CD8-positive, alpha-beta memory T cell (primary cell): Measurements from ENCODE around the gene FAM25C. TPM values are rescaled to one million over a fixed set of nuclear protein-coding genes. Genes with fewer than 3 reads are reported as not detected.
"Not testable (repeated sequence)": the region's sequence is repeated elsewhere in the genome, so short reads cannot be mapped to it uniquely, and the experiment has no call there.

Source experiments
- CTCF ChIA-PET: fragments of 350-600 bp; sonication (Branson Sonifier 250); formaldehyde crosslinking; loops from one replicate; lab custom pipeline; 2021; ENCODE audit warnings: antibody characterized with exemption; lab: Charles Lee
- POLR2A ChIA-PET: fragments of 350-600 bp; sonication (Branson Sonifier 250); formaldehyde crosslinking; loops from one replicate; lab custom pipeline; 2021; ENCODE audit warnings: antibody characterized with exemption; lab: Charles Lee
- DNase-seq, 5 donors: peaks; one replicate each; pipeline versions ENCODE4 v3.0.0 to v3.0.0-alpha.2; 2020 to 2022; ENCODE audit warnings: mixed read lengths in 1 of 5
- H3K27ac ChIP-seq: one replicate; pipeline ENCODE4 v1.7.0; 2013; ENCODE audit warnings: low read depth, mild to moderate bottlenecking, low read length, moderate library complexity
- H3K27me3 ChIP-seq: 2 replicates; pipeline ENCODE4 v1.7.0; 2013; ENCODE audit warnings: low read length, mild to moderate bottlenecking; ENCODE audit not compliant: insufficient read depth, poor library complexity, severe bottlenecking
- H3K36me3 ChIP-seq: 2 replicates; pipeline ENCODE4 v1.7.0; 2013; ENCODE audit warnings: mild to moderate bottlenecking, low read length, moderate library complexity; ENCODE audit not compliant: insufficient read depth
- H3K4me1 ChIP-seq: 2 replicates; pipeline ENCODE4 v1.7.0; 2013; ENCODE audit warnings: mild to moderate bottlenecking, low read length, moderate library complexity; ENCODE audit not compliant: insufficient read depth
- H3K4me3 ChIP-seq: 2 replicates; pipeline ENCODE4 v1.7.0; 2013; ENCODE audit warnings: mild to moderate bottlenecking, low read length
- H3K9me3 ChIP-seq: 2 replicates; pipeline ENCODE4 v1.7.0; 2013; ENCODE audit warnings: mild to moderate bottlenecking, low read length
- H3K27ac Mint-ChIP-seq, 8 donors: one replicate each; pipeline ENCODE4 v1.8.0; 2020 to 2021; ENCODE audit warnings: mixed read lengths in 8 of 8, mild to moderate bottlenecking in 6 of 8, inconsistent platforms in 3 of 8, moderate library complexity in 3 of 8
- H3K27me3 Mint-ChIP-seq, 2 donors: one replicate each; pipeline ENCODE4 v1.8.0; 2020 to 2021; ENCODE audit warnings: mixed read lengths in 2 of 2, mild to moderate bottlenecking in 1 of 2, moderate library complexity in 1 of 2
- H3K36me3 Mint-ChIP-seq, 3 donors: one replicate each; pipeline ENCODE4 v1.8.0; 2020 to 2021; ENCODE audit warnings: mixed read lengths in 3 of 3, inconsistent platforms in 1 of 3, mild to moderate bottlenecking in 1 of 3
- H3K4me1 Mint-ChIP-seq, 3 donors: one replicate each; pipeline ENCODE4 v1.8.0; 2020 to 2021; ENCODE audit warnings: mixed read lengths in 3 of 3, inconsistent platforms in 1 of 3, mild to moderate bottlenecking in 1 of 3
- H3K4me3 Mint-ChIP-seq, 7 donors: one replicate each; pipeline ENCODE4 v1.8.0; 2020 to 2021; ENCODE audit warnings: mixed read lengths in 7 of 7, mild to moderate bottlenecking in 6 of 7, moderate library complexity in 4 of 7, inconsistent platforms in 2 of 7
- H3K9me3 Mint-ChIP-seq, 5 donors: one replicate each; pipeline ENCODE4 v1.8.0; 2020 to 2022; ENCODE audit warnings: mixed read lengths in 5 of 5, mild to moderate bottlenecking in 3 of 5, moderate library complexity in 2 of 5, inconsistent platforms in 1 of 5
- polyA plus RNA-seq: library from polyadenylated mRNA; unstranded; fragments of 300-500 nt; fragmentation: Illumina TruSeq; gene quantifications from one replicate; pipeline ENCODE4 v1.2.3, GENCODE V29; 2021
- total RNA-seq, 2 experiments: library from RNA; stranded (reverse); gene quantifications; one replicate each; pipeline ENCODE4 v1.2.3, GENCODE V29; 2021

FAM25C gene
- total and polyA plus RNA-seq, 3 experiments from 2014 or later = not detected

DNA sequence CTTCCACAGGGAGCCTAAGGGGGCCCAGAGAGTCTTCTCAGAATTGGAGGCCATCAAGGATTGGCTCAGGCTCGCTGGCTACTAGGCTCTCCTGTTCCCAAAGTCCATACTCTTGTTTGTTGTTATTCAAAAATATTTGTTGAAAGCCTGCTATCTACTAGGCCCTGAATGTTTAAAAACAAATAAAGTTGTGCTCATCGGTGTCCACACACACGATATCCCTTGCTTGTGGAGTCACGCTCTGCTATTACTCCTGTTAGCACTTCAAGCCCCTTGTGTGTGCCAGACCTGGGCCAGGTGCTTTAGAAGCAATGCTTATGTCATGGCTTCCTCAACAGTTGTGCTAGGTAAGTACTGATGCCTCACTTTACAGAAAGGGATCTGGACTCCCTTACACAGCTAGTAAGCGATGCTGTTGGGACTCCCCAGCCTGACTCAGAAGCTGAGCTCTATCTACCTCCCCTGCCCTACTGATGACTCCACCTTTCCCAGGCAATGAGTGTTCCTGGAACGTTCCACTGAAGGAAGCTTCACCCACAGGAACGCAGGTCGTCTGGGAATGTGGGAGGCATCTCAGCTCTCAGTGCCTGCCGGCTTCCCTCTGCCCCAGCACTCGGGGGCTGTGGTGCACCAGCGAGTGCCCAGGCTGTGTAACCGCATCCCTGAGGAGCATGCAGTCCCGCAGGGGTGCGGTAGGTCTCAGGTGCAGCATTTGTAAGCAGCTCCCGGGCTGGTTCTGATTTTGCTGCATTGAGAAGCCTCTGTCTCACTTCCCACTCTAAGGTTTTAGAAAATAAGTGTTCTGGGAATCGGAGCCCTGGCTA, 10.7 kb downstream of the FAM25C start:
- H3K27ac Mint-ChIP-seq, H3K27me3 Mint-ChIP-seq, CTCF ChIA-PET: not testable (repeated sequence)

DNA sequence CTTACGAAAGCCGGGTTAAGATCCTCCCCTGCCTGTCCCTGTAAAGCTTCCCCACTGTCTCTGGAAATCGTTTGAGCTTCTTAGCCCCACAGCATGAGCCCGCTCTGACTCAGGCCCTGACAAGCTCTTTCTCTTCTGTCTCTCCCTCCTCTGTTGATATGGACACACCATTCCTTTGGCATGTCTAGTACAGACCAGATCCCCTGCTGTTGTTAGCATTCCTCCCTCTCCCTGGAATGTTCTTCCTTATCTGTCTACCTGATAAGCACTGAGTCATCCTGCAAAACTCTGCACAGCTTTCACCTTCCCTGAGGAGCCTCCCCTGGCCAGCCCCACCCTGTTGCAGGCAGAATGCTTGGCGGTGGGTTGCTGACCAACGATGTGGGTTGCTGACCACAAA, 11.6 kb downstream of the FAM25C start:
- not testable (repeated sequence) for H3K4me3 Mint-ChIP-seq

More for the DNA sequence above, 10.7 kb downstream of the FAM25C start:
- DNase-seq, H3K9me3 ChIP-seq, H3K36me3 ChIP-seq, H3K4me1 ChIP-seq, H3K4me3 ChIP-seq, H3K27ac ChIP-seq, H3K36me3 Mint-ChIP-seq, H3K9me3 Mint-ChIP-seq, H3K4me3 Mint-ChIP-seq, POLR2A ChIA-PET, H3K4me1 Mint-ChIP-seq, H3K27me3 ChIP-seq: not testable (repeated sequence)

DNA sequence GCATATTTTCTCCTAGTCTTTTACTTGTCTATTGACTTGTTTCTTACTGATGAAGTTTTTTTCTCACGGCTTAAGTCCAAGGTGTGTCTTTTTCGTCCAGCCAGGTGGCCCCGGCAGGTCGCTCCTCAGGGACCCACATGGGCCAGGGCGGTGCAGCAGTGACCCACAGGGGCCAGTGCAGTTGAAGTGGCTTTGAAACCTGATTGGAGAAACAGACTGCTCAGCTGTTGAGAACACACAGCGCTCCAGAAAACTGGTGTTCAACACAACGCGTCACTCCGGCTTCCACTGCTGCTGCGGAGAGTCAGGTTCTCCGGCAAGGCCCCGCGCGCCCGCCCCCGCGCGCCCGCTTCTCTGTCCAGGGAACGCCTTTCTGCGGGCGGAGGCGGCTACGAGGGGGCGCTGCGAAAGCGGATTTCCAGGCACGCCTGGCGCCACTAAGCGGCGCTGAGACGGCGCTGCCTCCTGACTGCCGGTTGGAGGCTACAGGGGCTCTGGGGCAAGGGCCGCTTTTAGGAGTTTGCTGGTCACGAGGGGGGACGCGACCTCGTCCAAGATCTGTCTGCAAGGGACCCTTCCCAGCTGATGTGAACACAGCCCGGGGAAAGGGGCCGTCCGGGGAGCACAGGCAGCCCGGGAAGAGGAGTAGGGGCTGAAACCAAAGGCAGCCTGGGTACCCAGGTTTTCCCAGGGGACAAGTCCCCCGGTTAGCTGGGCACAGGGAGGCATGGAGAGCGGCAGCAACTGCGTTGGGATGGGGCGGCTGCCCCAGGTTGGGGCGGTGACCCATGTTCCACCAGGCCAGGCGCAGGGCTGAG, 13.0 kb downstream of the FAM25C start:
- not testable (repeated sequence) for H3K9me3 ChIP-seq, H3K4me3 Mint-ChIP-seq

More for the DNA sequence above, 11.6 kb downstream of the FAM25C start:
- H3K27me3 Mint-ChIP-seq, H3K4me3 ChIP-seq, H3K4me1 ChIP-seq, H3K36me3 Mint-ChIP-seq, H3K4me1 Mint-ChIP-seq, CTCF ChIA-PET, DNase-seq, H3K27ac ChIP-seq, H3K27me3 ChIP-seq, POLR2A ChIA-PET, H3K36me3 ChIP-seq, H3K9me3 Mint-ChIP-seq, H3K9me3 ChIP-seq, H3K27ac Mint-ChIP-seq: not testable (repeated sequence)

DNA sequence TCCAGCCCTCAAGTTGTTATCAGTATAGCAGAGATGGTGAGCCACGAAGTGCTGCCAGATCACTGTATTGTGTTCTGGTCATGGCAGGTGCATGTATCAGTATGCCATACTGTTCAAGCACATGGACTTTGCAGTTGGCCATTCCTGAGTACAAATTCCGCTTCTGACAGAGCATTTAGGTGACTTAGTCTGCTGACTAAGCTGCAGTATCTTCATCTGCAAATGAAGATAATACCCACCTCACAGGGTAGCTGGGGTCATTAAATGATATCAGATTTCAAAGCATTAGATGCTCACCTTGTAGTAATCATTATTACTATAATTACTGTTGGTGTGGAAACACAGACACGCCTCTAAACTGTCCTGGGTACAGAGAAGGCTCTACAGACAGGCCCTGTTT, 24.2 kb downstream of the FAM25C start:
- H3K27ac ChIP-seq, H3K27me3 ChIP-seq, CTCF ChIA-PET, H3K36me3 Mint-ChIP-seq, H3K9me3 Mint-ChIP-seq, H3K4me1 Mint-ChIP-seq, H3K27me3 Mint-ChIP-seq, H3K4me1 ChIP-seq, DNase-seq, POLR2A ChIA-PET, H3K9me3 ChIP-seq, H3K36me3 ChIP-seq, H3K4me3 Mint-ChIP-seq, H3K27ac Mint-ChIP-seq, H3K4me3 ChIP-seq: not testable (repeated sequence)

More for the DNA sequence above, 13.0 kb downstream of the FAM25C start:
- DNase-seq, H3K27me3 Mint-ChIP-seq, CTCF ChIA-PET, H3K4me1 Mint-ChIP-seq, H3K4me1 ChIP-seq, H3K27me3 ChIP-seq, H3K27ac ChIP-seq, H3K27ac Mint-ChIP-seq, H3K4me3 ChIP-seq, POLR2A ChIA-PET, H3K36me3 Mint-ChIP-seq, H3K36me3 ChIP-seq, H3K9me3 Mint-ChIP-seq: not testable (repeated sequence)

DNA sequence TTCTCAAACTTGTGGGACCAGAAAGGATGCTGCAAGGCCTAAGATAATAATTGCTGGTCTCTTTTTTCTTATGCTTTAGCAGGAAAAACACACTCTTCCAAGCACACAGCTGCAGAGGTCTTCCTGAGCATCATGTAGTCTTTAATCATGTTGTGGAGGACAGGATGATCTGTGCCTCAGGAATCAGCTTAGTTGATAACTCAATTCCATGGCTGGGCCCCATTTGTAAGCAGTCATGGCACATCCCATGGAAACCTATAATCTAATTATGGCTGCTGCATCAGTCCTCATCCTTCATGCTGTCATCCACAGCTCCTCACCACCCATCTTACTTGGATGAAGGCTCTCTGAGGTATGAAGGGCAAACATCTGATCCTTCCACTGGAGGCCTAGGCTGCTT, 26.5 kb downstream of the FAM25C start:
- H3K27ac Mint-ChIP-seq, H3K27ac ChIP-seq, H3K4me3 ChIP-seq, POLR2A ChIA-PET, H3K4me3 Mint-ChIP-seq, H3K9me3 Mint-ChIP-seq, H3K36me3 Mint-ChIP-seq, H3K27me3 ChIP-seq, H3K4me1 Mint-ChIP-seq, H3K9me3 ChIP-seq, DNase-seq, H3K27me3 Mint-ChIP-seq, H3K4me1 ChIP-seq, H3K36me3 ChIP-seq, CTCF ChIA-PET: not testable (repeated sequence)

DNA sequence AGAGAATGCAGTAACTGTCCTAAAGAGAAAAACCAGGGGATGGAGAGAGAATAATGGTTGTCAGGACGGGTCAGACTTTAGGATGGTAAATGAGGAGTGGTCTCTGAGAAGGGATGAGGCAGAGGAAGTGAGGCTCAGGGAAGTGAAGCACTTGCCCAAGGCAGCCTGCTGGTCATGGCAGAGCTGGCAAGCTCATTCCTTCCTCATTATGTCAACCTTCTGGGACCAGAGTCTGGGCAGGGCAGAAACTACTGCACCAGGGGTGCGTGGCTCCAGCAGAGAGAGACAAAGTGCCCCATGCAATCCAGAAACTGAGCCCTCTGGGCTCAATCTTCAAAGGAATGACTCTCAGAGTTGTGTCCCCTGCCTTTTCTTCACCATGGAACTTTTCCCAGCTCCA, 27.5 kb downstream of the FAM25C start:
- POLR2A ChIA-PET, H3K4me1 Mint-ChIP-seq, H3K36me3 Mint-ChIP-seq: not testable (repeated sequence)

DNA sequence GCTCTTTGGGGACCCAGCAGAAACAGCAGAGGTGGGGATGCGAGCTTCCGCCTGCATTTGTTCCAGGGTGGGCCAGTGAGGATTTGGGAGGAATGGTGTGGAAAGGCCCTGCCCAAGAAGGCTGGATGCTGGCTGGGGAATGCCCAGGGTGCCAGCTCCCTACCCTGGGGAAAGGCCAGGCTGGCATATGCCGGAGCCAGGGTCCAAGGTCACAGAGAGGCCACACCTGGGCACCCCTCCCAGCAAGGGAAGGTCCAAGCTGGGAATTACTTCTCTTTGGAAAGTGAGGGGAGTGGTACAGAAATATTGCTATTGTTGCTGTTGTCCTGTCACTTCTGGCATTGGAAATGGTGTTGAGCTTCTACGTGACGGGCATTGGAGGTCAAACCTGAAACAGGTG, 28.0 kb downstream of the FAM25C start:
- H3K4me1 ChIP-seq, DNase-seq, H3K4me3 Mint-ChIP-seq, H3K4me3 ChIP-seq, H3K36me3 Mint-ChIP-seq, H3K9me3 Mint-ChIP-seq, H3K4me1 Mint-ChIP-seq, POLR2A ChIA-PET, H3K27ac ChIP-seq, CTCF ChIA-PET, H3K9me3 ChIP-seq, H3K27ac Mint-ChIP-seq, H3K27me3 Mint-ChIP-seq, H3K27me3 ChIP-seq, H3K36me3 ChIP-seq: not testable (repeated sequence)

More for the DNA sequence above, 27.5 kb downstream of the FAM25C start:
- DNase-seq, H3K36me3 ChIP-seq, H3K4me3 ChIP-seq, H3K27me3 ChIP-seq, CTCF ChIA-PET, H3K9me3 ChIP-seq, H3K27ac Mint-ChIP-seq, H3K27me3 Mint-ChIP-seq, H3K9me3 Mint-ChIP-seq, H3K4me1 ChIP-seq, H3K27ac ChIP-seq, H3K4me3 Mint-ChIP-seq: not testable (repeated sequence)

DNA sequence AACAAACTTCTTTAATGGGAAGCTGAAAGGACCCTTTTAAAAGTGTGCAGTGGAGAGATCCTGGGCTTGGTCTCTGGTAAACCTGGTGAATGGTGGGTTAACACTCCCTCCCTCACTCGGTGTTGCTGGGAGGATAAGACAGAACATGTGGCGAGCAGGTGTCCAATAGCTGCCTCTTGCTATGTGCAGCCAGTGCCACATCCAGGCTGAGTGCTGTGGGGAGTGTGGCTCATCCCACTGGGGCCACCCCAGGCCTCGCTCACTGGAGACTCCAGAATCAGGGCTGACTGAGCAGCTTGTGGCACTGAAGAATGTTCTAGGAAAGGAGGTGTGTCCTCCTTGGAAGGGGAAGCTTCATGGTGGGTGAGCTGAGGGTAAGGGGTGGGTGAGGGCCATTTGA, 29.5 kb downstream of the FAM25C start:
- H3K4me3 ChIP-seq, H3K27ac Mint-ChIP-seq, CTCF ChIA-PET, H3K4me1 ChIP-seq, H3K27ac ChIP-seq, H3K27me3 ChIP-seq, H3K9me3 ChIP-seq, H3K9me3 Mint-ChIP-seq, H3K36me3 Mint-ChIP-seq, DNase-seq, H3K4me1 Mint-ChIP-seq, H3K4me3 Mint-ChIP-seq, H3K27me3 Mint-ChIP-seq, POLR2A ChIA-PET, H3K36me3 ChIP-seq: not testable (repeated sequence)
